Stimulated activated CD8-positive, alpha-beta memory T cell treated with anti-CD3 and anti-CD28 coated beads, Interleukin-15, amount 100 ng/mL, for 4 hours (primary cell): ENCODE measurements around the gene IFT25.

ENCODE experiments used
- DNase-seq, 2 donors: peaks; one replicate each; pipeline ENCODE4 v3.0.0-alpha.2; 2020; ENCODE audit warnings: low read depth in 2 of 2

The IFT25 gene

GRCh38 chr1:53929246-53929960 is 16.1 kb downstream of the IFT25 start:
- DNase-seq, result no peak

GRCh38 chr1:53927376-53927881 is 18.1 kb downstream of the IFT25 start:
- DNase-seq, result no peak

GRCh38 chr1:53919675-53920066 is 25.8 kb downstream of the IFT25 start:
- DNase-seq, result no peak

- no peak for DNase-seq
Measured at GRCh38 chr1:53918343-53918742, 27.2 kb downstream of the IFT25 start.

- no peak for DNase-seq
Measured at GRCh38 chr1:53913352-53914033, 32.0 kb downstream of the IFT25 start.

- DNase-seq, result no peak
Measured at GRCh38 chr1:53911442-53911841, 34.1 kb downstream of the IFT25 start.

- no peak for DNase-seq
Measured at GRCh38 chr1:53909946-53910345, 35.6 kb downstream of the IFT25 start.

- no peak for DNase-seq
Measured at GRCh38 chr1:53906121-53906520, 39.4 kb downstream of the IFT25 start.

- no peak for DNase-seq
Measured at GRCh38 chr1:53905509-53905908, 40.0 kb downstream of the IFT25 start.

GRCh38 chr1:53902235-53903138 is 43.0 kb downstream of the IFT25 start:
- no peak for DNase-seq

GRCh38 chr1:53899708-53900107 is 45.8 kb downstream of the IFT25 start:
- no peak for DNase-seq

- no peak for DNase-seq
Measured at GRCh38 chr1:53899206-53899628, 46.3 kb downstream of the IFT25 start.

GRCh38 chr1:53896635-53897229 is 48.8 kb downstream of the IFT25 start:
- no peak for DNase-seq

GRCh38 chr1:53895421-53895820 is 50.1 kb downstream of the IFT25 start:
- no peak for DNase-seq

GRCh38 chr1:53894644-53895043 is 50.9 kb downstream of the IFT25 start:
- DNase-seq, result no peak

- DNase-seq, result no peak
Measured at GRCh38 chr1:53893999-53894636, 51.4 kb downstream of the IFT25 start, which contains the start of gene DIO1. TSS of gene DIO1 (plus strand) at chr1:53894187. CDS start at chr1:53894211, 24 bp downstream.

- DNase-seq, result no peak
Measured at GRCh38 chr1:53892911-53893310, 52.6 kb downstream of the IFT25 start.

GRCh38 chr1:53891678-53892077 is 53.8 kb downstream of the IFT25 start:
- no peak for DNase-seq

- DNase-seq, result no peak
Measured at GRCh38 chr1:53891018-53891417, 54.5 kb downstream of the IFT25 start.

- no peak for DNase-seq
Measured at GRCh38 chr1:53890522-53890941, 55.0 kb downstream of the IFT25 start.
